GM20431 (cell line): ENCODE measurements around the gene CRYBG1.

ENCODE experiments used
- in situ Hi-C: fragments of 300-500 bp; cut with MseI, MboI; formaldehyde crosslinking; loops from one replicate; pipeline ENCODE4 v1.15.0; 2020; ENCODE audit warnings: low sequenced_read_pairs; ENCODE audit not compliant: unreplicated experiment

CRYBG1 gene

DNA sequence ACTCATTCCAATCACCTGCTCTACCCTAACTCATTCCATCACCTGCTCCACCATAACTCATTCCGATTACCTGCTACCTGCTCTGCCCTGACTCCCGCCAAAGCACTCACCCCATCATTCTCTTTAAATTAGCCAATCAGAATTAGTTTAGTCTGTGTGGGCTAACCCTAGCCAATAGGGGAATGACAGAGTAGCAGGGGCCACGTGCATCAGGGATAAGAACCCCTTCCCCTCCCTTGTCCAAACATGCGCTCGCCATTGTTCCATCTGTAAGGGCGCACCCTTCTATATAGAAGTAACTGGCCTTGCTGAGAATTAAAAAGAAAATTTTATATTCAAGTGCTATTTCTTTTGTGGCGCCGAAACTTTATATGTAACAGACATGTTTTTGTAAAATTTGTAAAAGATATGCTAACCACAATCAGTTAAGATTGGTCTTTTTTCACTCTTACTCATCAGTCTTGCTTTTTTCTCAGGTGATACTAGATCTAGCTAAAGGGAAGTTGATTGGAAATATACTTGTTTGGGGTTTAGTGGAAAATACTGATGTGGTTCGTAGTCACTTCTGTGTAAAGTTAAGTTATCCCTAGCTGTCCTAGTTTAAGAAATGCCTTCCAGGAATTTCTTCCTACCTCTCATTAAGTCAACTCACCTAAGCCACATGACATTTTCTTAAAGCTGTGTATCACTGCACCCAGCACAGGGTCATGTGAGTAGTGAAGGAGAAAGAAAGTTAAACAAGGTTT, 252.3 kb downstream of the CRYBG1 start:
- in situ Hi-C loops = loop anchor here (25.0 kb wide), 1 partner anchor 374 kb away; no protein-coding TSS in a partner anchor

DNA sequence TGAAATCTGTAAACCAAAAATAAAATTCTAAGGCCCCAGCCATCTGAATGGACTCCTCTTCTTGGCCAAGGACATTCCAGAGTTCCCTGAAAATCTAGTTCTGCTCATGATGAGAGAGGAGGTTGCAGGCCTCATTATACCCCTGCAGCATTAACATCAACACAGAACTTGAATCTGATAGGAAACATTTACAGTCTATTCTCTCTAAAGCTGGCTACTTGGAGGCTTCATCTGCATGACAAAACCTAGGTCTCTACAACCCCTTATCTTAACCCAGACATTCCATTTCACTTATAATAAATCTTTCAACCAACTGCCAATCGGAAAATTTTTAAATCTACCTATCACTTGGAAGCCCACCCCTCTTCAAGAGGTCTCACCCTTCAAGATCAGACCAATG, 253.1 kb downstream of the CRYBG1 start:
- in situ Hi-C loops = loop anchor here (25.0 kb wide), 1 partner anchor 374 kb away; no protein-coding TSS in a partner anchor

GRCh38 chr6:106614166-106614565, 253.6 kb downstream of the CRYBG1 start:
- in situ Hi-C loops = loop anchor here (25.0 kb wide), 1 partner anchor 373 kb away; no protein-coding TSS in a partner anchor

GRCh38 chr6:106614592-106615257, 254.2 kb downstream of the CRYBG1 start:
- in situ Hi-C loops = loop anchor here (25.0 kb wide), 1 partner anchor 373 kb away; no protein-coding TSS in a partner anchor

- in situ Hi-C loops = loop anchor here (25.0 kb wide), 1 partner anchor 370 kb away; no protein-coding TSS in a partner anchor
Measured at GRCh38 chr6:106617302-106617701, 256.8 kb downstream of the CRYBG1 start.

DNA sequence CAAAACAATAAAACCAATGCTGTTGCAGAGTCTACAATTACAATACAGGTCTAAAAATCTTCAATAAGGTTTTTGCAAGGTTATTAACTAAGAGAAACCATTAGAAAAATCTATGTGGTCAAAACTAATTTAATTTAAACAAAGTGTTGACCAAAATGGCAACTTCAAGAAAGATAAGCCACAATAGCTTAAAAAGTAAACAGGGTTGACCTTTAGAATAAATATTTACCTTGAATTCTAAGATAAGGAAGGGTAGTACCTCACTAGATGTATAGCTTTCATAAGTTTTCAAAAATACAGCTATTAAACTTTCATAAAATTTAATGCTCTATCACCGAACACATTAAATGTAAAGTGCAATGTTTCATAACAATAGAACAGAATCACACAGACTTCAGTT, 257.3 kb downstream of the CRYBG1 start:
- in situ Hi-C loops = loop anchor here (25.0 kb wide), 1 partner anchor 369 kb away; no protein-coding TSS in a partner anchor

- in situ Hi-C loops = loop anchor here (25.0 kb wide), 1 partner anchor 369 kb away; no protein-coding TSS in a partner anchor
Measured at GRCh38 chr6:106618324-106618723, 257.8 kb downstream of the CRYBG1 start.

- in situ Hi-C loops = loop anchor here (25.0 kb wide), 1 partner anchor 368 kb away; no protein-coding TSS in a partner anchor
Measured at GRCh38 chr6:106619223-106619622, 258.7 kb downstream of the CRYBG1 start.

GRCh38 chr6:106620931-106621672, 260.6 kb downstream of the CRYBG1 start:
- in situ Hi-C loops = loop anchor here (25.0 kb wide), 1 partner anchor 366 kb away; no protein-coding TSS in a partner anchor
